Esophagus muscularis mucosa (tissue), 4 donors: ENCODE measurements around the gene MBD5. TPM values are rescaled to one million over a fixed set of nuclear protein-coding genes. Genes with fewer than 3 reads are reported as not detected.

Experiments
- DNase-seq: peaks from one replicate; pipeline ENCODE4 v3.0.0-alpha.2; 2017; ENCODE audit errors: extremely low spot score
- H3K27ac ChIP-seq, 4 donors: fragments of 200-600 bp; sonication (generic); replicated peaks in 1 of 4; 1 replicate in 3 of 4; 2 replicates in 1 of 4; pipeline ENCODE4 v1.5.1; 2016 to 2019; ENCODE audit warnings: mild to moderate bottlenecking in 1 of 4
- H3K27me3 ChIP-seq, 4 donors: fragments of 200-600 bp; sonication (generic); one replicate each; pipeline versions ENCODE4 v1.5.1 to v1.6.0; 2016 to 2019
- H3K36me3 ChIP-seq, 4 donors: fragments of 200-600 bp; sonication (generic); one replicate each; pipeline ENCODE4 v1.5.1; 2016 to 2019
- H3K4me1 ChIP-seq, 4 donors: fragments of 200-600 bp; sonication (generic); one replicate each; pipeline ENCODE4 v1.5.1; 2016 to 2019
- H3K4me3 ChIP-seq, 4 donors: fragments of 200-600 bp; sonication (generic); 1 replicate in 2 of 4; 2 replicates in 2 of 4; pipeline ENCODE4 v1.5.1; 2016 to 2019; ENCODE audit warnings: mild to moderate bottlenecking in 4 of 4, moderate library complexity in 1 of 4
- H3K9me3 ChIP-seq, 4 donors: fragments of 200-600 bp; sonication (generic); 1 replicate in 3 of 4; 2 replicates in 1 of 4; pipeline ENCODE4 v1.5.1; 2016 to 2019
- EP300 ChIP-seq: sonication (generic); formaldehyde crosslinking; IDR thresholded peaks from one replicate; pipeline ENCODE4 v1.6.1; 2017; ENCODE audit warnings: antibody characterized with exemption
- POLR2A ChIP-seq: fragments of 450-650 bp; IDR thresholded peaks from one replicate; pipeline ENCODE4 v1.6.1; 2017; ENCODE audit warnings: antibody characterized with exemption, moderate library complexity, mild to moderate bottlenecking, low read depth
- POLR2AphosphoS5 ChIP-seq, 2 donors: sonication (generic); formaldehyde crosslinking; IDR thresholded peaks; one replicate each; pipeline ENCODE4 v1.6.1; 2017; ENCODE audit warnings: antibody characterized with exemption in 2 of 2
- WGBS: methylation state at CpG from one replicate; pipeline ENCODE4 v1.1.5; 2018; 5-methylcytosine and 5-hydroxymethylcytosine counted together
- intact Hi-C: fragments of 100-400 bp; cut with DNase I; formaldehyde crosslinking; loops from one replicate; pipeline ENCODE4 v1.15.1; 2023
- total RNA-seq, 4 donors: library from RNA; depleted of rRNA; stranded (reverse); fragments of >200 nt; gene quantifications; one replicate each; pipeline versions ENCODE4 v1.1.0 to v1.2.1, GENCODE V29; 2016
- TF ChIP-seq, protein P1 (sequence below), 3 experiments: fragments of 200-600 bp in 2 of 3; fragments of 450-650 bp in 1 of 3; sonication (generic) in 2 of 3; IDR thresholded peaks; one replicate each; pipeline ENCODE4 v1.5.1; 2017 to 2019; ENCODE audit warnings: antibody characterized with exemption in 3 of 3, mild to moderate bottlenecking in 2 of 3, moderate library complexity in 1 of 3

The MBD5 gene
- total RNA-seq, 4 donors from 2014 or later: 34.6 to 49.0 (median 44.9) TPM

- WGBS: 72% methylated on average over 2 of the region's 2 CpGs
- DNase-seq: no peak
- Histone ChIP-seq H3K27ac (no peak overlapping the region), H3K4me3 (no peak overlapping the region), H3K27me3 (no peaks in the 10 kb centered on the region), H3K36me3 (peaks cover 0 to 9% (median 0%) of the 10 kb centered on the region in 4 donors), H3K4me1 (no peaks in the 10 kb centered on the region), H3K9me3 (no peaks in the 10 kb centered on the region)
- intact Hi-C loops: no loop called here
- TF ChIP-seq, protein P1, sequence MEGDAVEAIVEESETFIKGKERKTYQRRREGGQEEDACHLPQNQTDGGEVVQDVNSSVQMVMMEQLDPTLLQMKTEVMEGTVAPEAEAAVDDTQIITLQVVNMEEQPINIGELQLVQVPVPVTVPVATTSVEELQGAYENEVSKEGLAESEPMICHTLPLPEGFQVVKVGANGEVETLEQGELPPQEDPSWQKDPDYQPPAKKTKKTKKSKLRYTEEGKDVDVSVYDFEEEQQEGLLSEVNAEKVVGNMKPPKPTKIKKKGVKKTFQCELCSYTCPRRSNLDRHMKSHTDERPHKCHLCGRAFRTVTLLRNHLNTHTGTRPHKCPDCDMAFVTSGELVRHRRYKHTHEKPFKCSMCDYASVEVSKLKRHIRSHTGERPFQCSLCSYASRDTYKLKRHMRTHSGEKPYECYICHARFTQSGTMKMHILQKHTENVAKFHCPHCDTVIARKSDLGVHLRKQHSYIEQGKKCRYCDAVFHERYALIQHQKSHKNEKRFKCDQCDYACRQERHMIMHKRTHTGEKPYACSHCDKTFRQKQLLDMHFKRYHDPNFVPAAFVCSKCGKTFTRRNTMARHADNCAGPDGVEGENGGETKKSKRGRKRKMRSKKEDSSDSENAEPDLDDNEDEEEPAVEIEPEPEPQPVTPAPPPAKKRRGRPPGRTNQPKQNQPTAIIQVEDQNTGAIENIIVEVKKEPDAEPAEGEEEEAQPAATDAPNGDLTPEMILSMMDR (IDR thresholded peaks at IDR 0.05): no peak
- TF ChIP-seq POLR2A: no peak
- no peak for TF ChIP-seq EP300
- TF ChIP-seq POLR2AphosphoS5 (IDR thresholded peaks at IDR 0.05): no peak
Measured at GRCh38 chr2:148044322-148044721, 23.4 kb downstream of the MBD5 start.

DNA sequence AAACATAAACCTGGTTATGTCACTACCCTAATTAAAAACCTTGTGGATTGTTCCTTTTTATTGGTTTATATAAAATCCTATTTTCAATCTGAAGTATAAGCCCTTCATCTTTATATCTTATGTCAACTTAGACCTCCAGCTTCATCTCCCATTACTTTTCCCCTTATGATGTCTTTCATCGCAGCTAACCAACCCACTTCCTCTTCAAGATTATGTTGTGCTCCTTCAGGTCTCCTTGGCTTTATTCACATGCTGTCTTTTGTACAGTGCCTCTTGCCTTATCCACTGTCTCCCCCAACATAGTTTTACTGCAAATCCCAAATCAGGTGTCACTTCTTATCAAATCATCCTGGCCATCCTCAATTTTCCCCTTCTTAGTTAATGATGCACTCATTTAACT, 25.9 kb downstream of the MBD5 start:
- no peaks in the 10 kb centered on the region for H3K36me3 ChIP-seq
- intact Hi-C loops: no loop called here
- H3K4me1 ChIP-seq: peaks cover 0 to 8% (median 0%) of the 10 kb centered on the region in 4 donors
- no peak overlapping the region for H3K4me3 ChIP-seq
- H3K27me3 ChIP-seq: no peaks in the 10 kb centered on the region
- H3K27ac ChIP-seq: no peak overlapping the region
- WGBS: 94% methylated on average over 1 of the region's 1 CpG
- no peaks in the 10 kb centered on the region for H3K9me3 ChIP-seq
- no peak for DNase-seq
- TF ChIP-seq POLR2A: no peak
- no peak for TF ChIP-seq EP300
- TF ChIP-seq, protein P1 (IDR thresholded peaks at IDR 0.05): no peak
- TF ChIP-seq POLR2AphosphoS5 (IDR thresholded peaks at IDR 0.05): no peak

GRCh38 chr2:148048475-148049221, 27.8 kb downstream of the MBD5 start:
- no peaks in the 10 kb centered on the region for H3K27me3 ChIP-seq
- TF ChIP-seq, protein P1 (IDR thresholded peaks at IDR 0.05): no peak
- no peak for TF ChIP-seq POLR2AphosphoS5 (IDR thresholded peaks at IDR 0.05)
- no peak for TF ChIP-seq EP300
- no peak for TF ChIP-seq POLR2A
- H3K27ac ChIP-seq: no peak overlapping the region
- H3K4me1 ChIP-seq: peaks cover 0 to 8% (median 0%) of the 10 kb centered on the region in 4 donors
- H3K9me3 ChIP-seq: no peaks in the 10 kb centered on the region
- DNase-seq: no peak
- WGBS: 90% methylated on average over 1 of the region's 1 CpG
- H3K4me3 ChIP-seq: no peak overlapping the region
- intact Hi-C loops: no loop called here
- H3K36me3 ChIP-seq: no peaks in the 10 kb centered on the region

- intact Hi-C loops: no loop called here
- Histone ChIP-seq H3K36me3 (peaks cover 0 to 6% (median 2%) of the 10 kb centered on the region in 4 donors), H3K9me3 (no peaks in the 10 kb centered on the region), H3K4me3 (no peak overlapping the region), H3K4me1 (peaks cover 0 to 8% (median 0%) of the 10 kb centered on the region in 4 donors), H3K27ac (no peak overlapping the region), H3K27me3 (no peaks in the 10 kb centered on the region)
- TF ChIP-seq POLR2AphosphoS5 (IDR thresholded peaks at IDR 0.05) (no peak), EP300 (no peak), POLR2A (no peak)
- TF ChIP-seq, protein P1 (IDR thresholded peaks at IDR 0.05): no peak
- DNase-seq: no peak
Measured at GRCh38 chr2:148049284-148049683, 28.4 kb downstream of the MBD5 start.

DNA sequence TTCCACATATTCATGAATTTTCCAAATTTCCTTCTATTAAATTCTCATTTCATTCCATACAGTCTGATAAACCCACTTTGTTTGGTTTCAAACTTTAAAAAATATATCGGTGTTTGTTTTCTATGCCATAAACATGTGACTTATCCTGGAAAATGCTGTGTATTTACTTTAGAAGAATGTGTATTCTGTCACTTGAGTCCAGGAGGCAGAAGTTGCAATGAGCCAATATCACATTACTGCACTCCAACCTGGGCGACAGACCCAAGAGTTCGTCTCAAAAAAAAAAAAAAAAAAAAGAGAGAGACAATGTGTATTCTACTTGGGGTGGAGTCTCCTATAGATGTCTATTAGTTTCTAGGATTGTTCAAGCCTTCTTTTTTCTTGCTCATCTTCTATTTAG, 31.8 kb downstream of the MBD5 start:
- no peaks in the 10 kb centered on the region for H3K27me3 ChIP-seq
- no peak for DNase-seq
- intact Hi-C loops: no loop called here
- peaks cover 0 to 8% (median 4%) of the 10 kb centered on the region in 4 donors for H3K36me3 ChIP-seq
- 95% methylated on average over 3 of the region's 3 CpGs for WGBS
- H3K4me1 ChIP-seq: peaks cover 0 to 8% (median 0%) of the 10 kb centered on the region in 4 donors
- no peaks in the 10 kb centered on the region for H3K9me3 ChIP-seq
- no peak overlapping the region for H3K4me3 ChIP-seq
- TF ChIP-seq, protein P1 (IDR thresholded peaks at IDR 0.05): no peak
- no peak for TF ChIP-seq EP300
- no peak for TF ChIP-seq POLR2AphosphoS5 (IDR thresholded peaks at IDR 0.05)
- no peak for TF ChIP-seq POLR2A
- H3K27ac ChIP-seq: no peak overlapping the region
